Heart right ventricle (tissue), 16 donors: ENCODE measurements around the gene TLR8. TPM values are rescaled to one million over a fixed set of nuclear protein-coding genes. Genes with fewer than 3 reads are reported as not detected.
"Not testable (repeated sequence)": the region's sequence is repeated elsewhere in the genome, so short reads cannot be mapped to it uniquely, and the experiment has no call there.

Experiments used
- ATAC-seq, 8 donors: fragments of 200-7000 bp; cut with Tn5 transposase; one replicate each; pipeline ENCODE4 v1.9.1; 2020; ENCODE audit warnings: mild to moderate bottlenecking in 8 of 8, moderate library complexity in 8 of 8, moderate number of reproducible peaks in 1 of 8
- DNase-seq, 2 donors: peaks; one replicate each; pipeline ENCODE4 v3.0.0-alpha.2; 2020
- H3K27ac ChIP-seq, 10 donors: fragments of 200-600 bp; sonication (generic) in 2 of 10; one replicate each; pipeline versions ENCODE4 v1.5.0 to v1.8.0; 2020 to 2022; ENCODE audit warnings: mild to moderate bottlenecking in 3 of 10
- H3K27me3 ChIP-seq, 7 donors: fragments of 200-600 bp; one replicate each; pipeline ENCODE4 v1.8.0; 2021 to 2022; ENCODE audit warnings: mild to moderate bottlenecking in 2 of 7
- H3K36me3 ChIP-seq, 9 donors: fragments of 200-600 bp; sonication (generic) in 1 of 9; one replicate each; pipeline versions ENCODE4 v1.5.0 to v1.8.0; 2020 to 2022; ENCODE audit warnings: mild to moderate bottlenecking in 2 of 9
- H3K4me1 ChIP-seq, 9 donors: fragments of 200-600 bp; sonication (generic) in 1 of 9; one replicate each; pipeline versions ENCODE4 v1.5.0 to v1.8.0; 2020 to 2022; ENCODE audit warnings: mild to moderate bottlenecking in 4 of 9
- H3K4me3 ChIP-seq, 10 donors: fragments of 200-600 bp; sonication (generic) in 2 of 10; one replicate each; pipeline versions ENCODE4 v1.5.0 to v1.8.0; 2020 to 2022; ENCODE audit warnings: mild to moderate bottlenecking in 7 of 10, moderate library complexity in 2 of 10
- H3K9me3 ChIP-seq, 11 donors: fragments of 200-600 bp in 10 of 11; sonication (generic) in 2 of 11; one replicate each; pipeline versions ENCODE4 v1.5.0 to v1.8.0; 2013 to 2022; ENCODE audit warnings: mild to moderate bottlenecking in 2 of 11, control low read depth in 1 of 11, moderate library complexity in 1 of 11
- WGBS, 2 donors: extraction: QIAGEN DNeasy Blood & Tissue Kit; methylation state at CpG; one replicate each; pipeline ENCODE4 v1.1.7; 2013; ENCODE audit warnings: inconsistent platforms in 1 of 2; 5-methylcytosine and 5-hydroxymethylcytosine counted together
- intact Hi-C, 10 donors: fragments of 100-400 bp; cut with DNase I; formaldehyde crosslinking; loops; one replicate each; pipeline versions ENCODE4 v1.11.1 to v1.14.2; 2022
- polyA plus RNA-seq, 2 donors: library from polyadenylated mRNA; stranded (reverse); fragments of 200-250 nt; gene quantifications; one replicate each; pipeline ENCODE4 v1.2.3, GENCODE V29; 2013
- total RNA-seq, 10 donors: library from RNA; stranded (reverse); fragmentation: NEBNext Ultra II Directional in 3 of 10; extraction: Animal tissue kit (Norgen Biotek cat#: 25700) in 3 of 10; gene quantifications; one replicate each; pipeline versions ENCODE4 v1.2.1 to v1.2.4, GENCODE V29; 2021 to 2023
- TF ChIP-seq, protein P1 (sequence below), 9 donors: fragments of 200-600 bp; sonication (generic) in 2 of 9; IDR thresholded peaks; one replicate each; pipeline versions ENCODE4 v1.5.0 to v1.8.0; 2021 to 2022; ENCODE audit warnings: antibody characterized with exemption in 9 of 9, mild to moderate bottlenecking in 5 of 9, moderate library complexity in 1 of 9
- donor health status: Arrhythmogenic right ventricular cardiomyopathy.
- donor health status: ischemic (EF 13 %, LVEDD 7.1; RV severe dilation, severe dysfunction).
- donor health status: healthy with polysubstance abuse.
- donor health status: DM: no; HTN: yes; CAD: no.
- donor health status: DM: no; HTN: no; CAD: no.
- donor health status: ischemic (EF 25% LVEDD 6.9; RV normal size, moderate dysfunction).
- donor health status: ischemic (EF 25% LVEDD 5.7; RV mildly dilated, moderate dysfunction).
- donor health status: healthy.
- donor health status: DM: yes; HTN: yes; CAD: no.
- donor health status: Ischemic cardiomyopathy.
- donor health status: ischemic (EF 35%, LVEDD 5.7; RV mildly dilated, moderate dysfunction).
- donor health status: nonischemic (EF 11% LVEDD 7.7; RV severe dilation, severe dysfunction).
- donor health status: DM: yes; HTN: yes; CAD: no.
- donor health status: PGD.
- donor health status: ischemic (EF 29% LVEDD 5.4; RV normal size, mild dysfunction).
- donor health status: nonischemic (EF 23%, LVEDD 6.1; RV moderate dilation, normal function).

Gene TLR8
- total and polyA plus RNA-seq, 12 donors: 0.07 to 6.9 (median 0.50) TPM

DNA sequence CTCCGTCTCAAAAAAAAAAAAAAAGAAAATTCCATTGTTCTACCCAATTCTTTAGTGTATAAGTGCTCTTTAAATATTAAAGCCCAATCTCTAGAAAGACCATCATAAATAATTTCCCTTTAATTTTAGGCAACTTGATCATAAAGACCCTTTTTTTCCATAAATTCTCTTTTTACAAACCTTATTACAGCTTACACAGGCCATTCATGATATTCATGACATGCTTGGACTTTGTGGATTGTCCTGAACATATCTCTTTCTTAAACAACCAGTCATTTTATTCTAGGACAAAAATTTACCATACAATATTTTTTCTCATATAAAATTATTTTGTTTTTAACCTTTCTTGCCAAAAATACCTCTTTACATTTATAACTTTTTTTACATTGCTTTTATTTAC, 30.5 kb downstream of the TLR8 start:
- peaks cover 0 to 7% (median 0%) of the 10 kb centered on the region in 11 donors for H3K9me3 ChIP-seq
- no peaks in the 10 kb centered on the region for H3K4me1 ChIP-seq
- H3K36me3 ChIP-seq: no peaks in the 10 kb centered on the region
- no peak overlapping the region for H3K27ac ChIP-seq
- peaks cover 0 to 26% (median 0%) of the 10 kb centered on the region in 7 donors for H3K27me3 ChIP-seq
- ATAC-seq (no peak), DNase-seq (no peak)
- intact Hi-C loops: no loop called here
- TF ChIP-seq, protein P1, sequence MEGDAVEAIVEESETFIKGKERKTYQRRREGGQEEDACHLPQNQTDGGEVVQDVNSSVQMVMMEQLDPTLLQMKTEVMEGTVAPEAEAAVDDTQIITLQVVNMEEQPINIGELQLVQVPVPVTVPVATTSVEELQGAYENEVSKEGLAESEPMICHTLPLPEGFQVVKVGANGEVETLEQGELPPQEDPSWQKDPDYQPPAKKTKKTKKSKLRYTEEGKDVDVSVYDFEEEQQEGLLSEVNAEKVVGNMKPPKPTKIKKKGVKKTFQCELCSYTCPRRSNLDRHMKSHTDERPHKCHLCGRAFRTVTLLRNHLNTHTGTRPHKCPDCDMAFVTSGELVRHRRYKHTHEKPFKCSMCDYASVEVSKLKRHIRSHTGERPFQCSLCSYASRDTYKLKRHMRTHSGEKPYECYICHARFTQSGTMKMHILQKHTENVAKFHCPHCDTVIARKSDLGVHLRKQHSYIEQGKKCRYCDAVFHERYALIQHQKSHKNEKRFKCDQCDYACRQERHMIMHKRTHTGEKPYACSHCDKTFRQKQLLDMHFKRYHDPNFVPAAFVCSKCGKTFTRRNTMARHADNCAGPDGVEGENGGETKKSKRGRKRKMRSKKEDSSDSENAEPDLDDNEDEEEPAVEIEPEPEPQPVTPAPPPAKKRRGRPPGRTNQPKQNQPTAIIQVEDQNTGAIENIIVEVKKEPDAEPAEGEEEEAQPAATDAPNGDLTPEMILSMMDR (IDR thresholded peaks at IDR 0.05): no peak
- H3K4me3 ChIP-seq: no peak overlapping the region
- 75 to 88% methylated on average over 1 of the region's 1 CpG for WGBS, 2 donors

- H3K9me3 ChIP-seq, H3K27ac ChIP-seq, ATAC-seq, intact Hi-C loops, H3K36me3 ChIP-seq, H3K4me3 ChIP-seq, DNase-seq, H3K4me1 ChIP-seq: not testable (repeated sequence)
- H3K27me3 ChIP-seq: peaks cover 0 to 16% (median 0%) of the 10 kb centered on the region in 7 donors
- WGBS, 2 donors: 94 to 95% methylated on average over 7 to 9 of the region's 9 CpGs
These were observed 34.1 kb downstream of the TLR8 start for GRCh38 chrX:12940471-12940870.

- ATAC-seq: not testable (repeated sequence)
- 60 to 72% methylated on average over 4 of the region's 6 CpGs for WGBS, 2 donors
These were observed 37.2 kb downstream of the TLR8 start for GRCh38 chrX:12943592-12943991.

GRCh38 chrX:12944452-12944851, 38.0 kb downstream of the TLR8 start:
- H3K4me3 ChIP-seq, H3K27ac ChIP-seq, H3K9me3 ChIP-seq, intact Hi-C loops, ATAC-seq, DNase-seq, H3K36me3 ChIP-seq: not testable (repeated sequence)
- H3K27me3 ChIP-seq: peaks cover 0 to 29% (median 0%) of the 10 kb centered on the region in 7 donors
- H3K4me1 ChIP-seq: peaks cover 0 to 30% (median 4%) of the 10 kb centered on the region in 9 donors
- 75 to 85% methylated on average over 2 to 3 of the region's 4 CpGs for WGBS, 2 donors

More at GRCh38 chrX:12943592-12943991, 37.2 kb downstream of the TLR8 start:
- Histone ChIP-seq H3K4me1 (peaks cover 0 to 22% (median 0%) of the 10 kb centered on the region in 9 donors), H3K27me3 (peaks cover 0 to 33% (median 0%) of the 10 kb centered on the region in 7 donors)
- H3K4me3 ChIP-seq, H3K9me3 ChIP-seq, H3K36me3 ChIP-seq, H3K27ac ChIP-seq, DNase-seq, intact Hi-C loops: not testable (repeated sequence)

DNA sequence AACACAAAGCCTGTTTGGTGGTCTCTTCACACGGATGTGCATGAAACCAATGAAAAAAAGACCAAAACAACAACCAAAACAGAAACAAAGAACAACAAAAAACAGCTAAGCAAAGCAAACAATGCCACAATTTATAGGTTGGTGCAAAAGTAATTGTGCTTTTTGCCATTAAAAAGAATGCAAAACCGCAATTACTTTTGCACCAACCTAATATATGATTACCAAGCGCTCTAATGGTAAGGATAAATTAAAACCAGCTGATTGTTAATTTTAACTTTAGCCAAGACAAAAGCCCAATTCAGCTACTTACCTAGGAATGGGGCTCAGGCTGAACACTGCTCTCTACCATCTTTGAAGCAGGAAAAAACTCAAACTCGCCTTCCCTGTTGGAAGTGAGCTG, 39.1 kb downstream of the TLR8 start:
- DNase-seq: no peak
- TF ChIP-seq, protein P1 (IDR thresholded peaks at IDR 0.05): no peak
- Histone ChIP-seq H3K4me3 (no peak overlapping the region), H3K4me1 (peaks cover 0 to 41% (median 10%) of the 10 kb centered on the region in 9 donors), H3K36me3 (no peaks in the 10 kb centered on the region), H3K27me3 (peaks cover 0 to 25% (median 0%) of the 10 kb centered on the region in 7 donors), H3K9me3 (no peaks in the 10 kb centered on the region), H3K27ac (no peak overlapping the region)
- ATAC-seq: no peak
- 95 to 100% methylated on average over 4 of the region's 4 CpGs for WGBS, 2 donors
- intact Hi-C loops: loop anchor here in 3 of 10 donors (5.0 kb wide), 2 partner anchors 702 to 1087 kb away; no protein-coding TSS in a partner anchor

GRCh38 chrX:12946406-12946805, 40.0 kb downstream of the TLR8 start:
- Histone ChIP-seq H3K9me3 (no peaks in the 10 kb centered on the region), H3K4me1 (peaks cover 0 to 50% (median 12%) of the 10 kb centered on the region in 9 donors), H3K27ac (peak overlapping the region in 2 of 10 donors; percentile 71 to 83), H3K36me3 (no peaks in the 10 kb centered on the region), H3K27me3 (peaks cover 0 to 25% (median 0%) of the 10 kb centered on the region in 7 donors), H3K4me3 (no peak overlapping the region)
- WGBS, 2 donors: 50 to 53% methylated on average over 4 of the region's 4 CpGs
- no peak for ATAC-seq
- intact Hi-C loops: loop anchor here in 4 of 10 donors (1.0 to 5.0 kb wide), 5 partner anchors 540 to 1086 kb away; no protein-coding TSS in a partner anchor
- no peak for DNase-seq
- TF ChIP-seq, protein P1 (IDR thresholded peaks at IDR 0.05): no peak
